ENCODE data around the gene GRK5.

GRCh38 chr10:119243488-119243887 is 36.1 kb downstream of the GRK5 start:
- TF ChIP-seq CTCF (IDR thresholded peaks at IDR 0.05) (no peak), POLR2A (IDR thresholded peaks at IDR 0.05) (no peak)
